Measurements from ENCODE around the gene ARHGEF26.

The ARHGEF26 gene

GRCh38 chr3:154121701-154122551 lies 736 bp downstream of the ARHGEF26 start:
- no peak for DNase-seq

GRCh38 chr3:154122552-154122911 lies 1.3 kb downstream of the ARHGEF26 start:
- DNase-seq: no peak

GRCh38 chr3:154122912-154123559 lies 1.8 kb downstream of the ARHGEF26 start:
- no peak for DNase-seq

- DNase-seq: no peak
Observed at GRCh38 chr3:154123906-154124305, 2.7 kb downstream of the ARHGEF26 start.

- DNase-seq: no peak
Observed at GRCh38 chr3:154125378-154126030, 4.3 kb downstream of the ARHGEF26 start.

GRCh38 chr3:154126651-154127050 lies 5.5 kb downstream of the ARHGEF26 start:
- DNase-seq: no peak

- no peak for DNase-seq
Observed at GRCh38 chr3:154129625-154130024, 8.4 kb downstream of the ARHGEF26 start.

GRCh38 chr3:154130540-154130939 lies 9.3 kb downstream of the ARHGEF26 start:
- DNase-seq: no peak

- DNase-seq: no peak
Observed at GRCh38 chr3:154131830-154132229, 10.6 kb downstream of the ARHGEF26 start.

- peak; percentile 52 for DNase-seq
Observed at GRCh38 chr3:154132777-154133375, 11.7 kb downstream of the ARHGEF26 start.

GRCh38 chr3:154135511-154136173 lies 14.5 kb downstream of the ARHGEF26 start:
- DNase-seq: no peak

GRCh38 chr3:154137036-154137435 lies 15.8 kb downstream of the ARHGEF26 start:
- peak; percentile 44 for DNase-seq

GRCh38 chr3:154139996-154140436 lies 18.8 kb downstream of the ARHGEF26 start:
- DNase-seq: no peak

- no peak for DNase-seq
Observed at GRCh38 chr3:154142608-154143007, 21.4 kb downstream of the ARHGEF26 start.

GRCh38 chr3:154143873-154144272 lies 22.7 kb downstream of the ARHGEF26 start:
- no peak for DNase-seq

- DNase-seq: no peak
Observed at GRCh38 chr3:154144825-154145465, 23.8 kb downstream of the ARHGEF26 start.

GRCh38 chr3:154148541-154148940 lies 27.4 kb downstream of the ARHGEF26 start:
- DNase-seq: no peak

GRCh38 chr3:154149286-154149685 lies 28.1 kb downstream of the ARHGEF26 start:
- DNase-seq: no peak

GRCh38 chr3:154151969-154152368 lies 30.8 kb downstream of the ARHGEF26 start:
- no peak for DNase-seq

- DNase-seq: no peak
Observed at GRCh38 chr3:154152741-154153140, 31.6 kb downstream of the ARHGEF26 start.

- DNase-seq: no peak
Observed at GRCh38 chr3:154156530-154156929, 35.3 kb downstream of the ARHGEF26 start.

GRCh38 chr3:154161806-154162205 lies 40.6 kb downstream of the ARHGEF26 start:
- no peak for DNase-seq
